Measurements from ENCODE around the gene CD80. TPM values are rescaled to one million over a fixed set of nuclear protein-coding genes. Genes with fewer than 3 reads are reported as not detected.
A peak's percentile ranks its signal among the peaks of the same experiment; 100 is the strongest.

CD80 gene
- total RNA-seq, 1 donor = not detected

DNA sequence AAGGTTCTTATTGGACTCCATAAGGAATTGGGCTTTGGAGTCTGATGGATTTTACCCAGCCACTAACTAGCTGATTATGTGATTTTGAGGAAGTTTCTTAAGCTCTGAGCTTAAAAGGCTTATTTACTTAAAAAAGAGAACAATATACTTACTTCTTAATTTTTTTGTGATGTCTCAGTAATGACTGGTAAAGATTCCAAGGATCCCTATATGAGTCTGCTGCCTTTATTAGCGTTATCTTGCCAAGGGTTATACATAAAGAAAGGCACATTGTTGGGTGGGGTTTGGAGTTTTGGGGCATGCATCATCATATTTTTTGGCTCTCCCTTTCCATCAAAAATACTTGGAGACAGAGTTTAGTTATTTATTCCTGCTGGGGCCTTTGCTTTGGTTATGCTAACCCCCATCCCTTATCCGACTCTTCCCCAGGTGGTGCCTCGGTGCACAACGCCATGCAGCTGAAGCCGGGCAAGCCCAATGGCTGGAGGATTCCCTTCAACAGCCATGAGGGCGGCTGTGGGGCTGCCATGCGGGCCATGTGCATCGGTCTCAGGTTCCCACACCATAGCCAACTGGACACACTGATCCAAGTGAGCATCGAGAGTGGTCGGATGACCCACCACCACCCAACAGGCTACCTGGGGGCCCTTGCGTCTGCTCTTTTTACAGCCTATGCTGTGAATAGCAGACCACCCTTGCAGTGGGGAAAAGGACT, 26.6 kb upstream of the CD80 start:
- peak; percentile 74 for DNase-seq (ENCODE audit: low read depth)
- TF ChIP-seq CTCF (IDR thresholded peaks at IDR 0.05; ENCODE audit: insufficient read depth, low read length) = no peak
- H3K4me3 ChIP-seq (ENCODE audit: low read depth, low read length) = no peak overlapping the region

- H3K4me3 ChIP-seq (ENCODE audit: low read depth, low read length) = no peak overlapping the region
- TF ChIP-seq CTCF (IDR thresholded peaks at IDR 0.05; ENCODE audit: insufficient read depth, low read length) = no peak
- DNase-seq (ENCODE audit: low read depth) = no peak
Observed at GRCh38 chr3:119585208-119585607, 25.8 kb upstream of the CD80 start.

- DNase-seq (ENCODE audit: low read depth) = no peak
- no peak overlapping the region for H3K4me3 ChIP-seq (ENCODE audit: low read depth, low read length)
- no peak for TF ChIP-seq CTCF (IDR thresholded peaks at IDR 0.05; ENCODE audit: insufficient read depth, low read length)
Observed at GRCh38 chr3:119582178-119582577, 22.8 kb upstream of the CD80 start.

DNA sequence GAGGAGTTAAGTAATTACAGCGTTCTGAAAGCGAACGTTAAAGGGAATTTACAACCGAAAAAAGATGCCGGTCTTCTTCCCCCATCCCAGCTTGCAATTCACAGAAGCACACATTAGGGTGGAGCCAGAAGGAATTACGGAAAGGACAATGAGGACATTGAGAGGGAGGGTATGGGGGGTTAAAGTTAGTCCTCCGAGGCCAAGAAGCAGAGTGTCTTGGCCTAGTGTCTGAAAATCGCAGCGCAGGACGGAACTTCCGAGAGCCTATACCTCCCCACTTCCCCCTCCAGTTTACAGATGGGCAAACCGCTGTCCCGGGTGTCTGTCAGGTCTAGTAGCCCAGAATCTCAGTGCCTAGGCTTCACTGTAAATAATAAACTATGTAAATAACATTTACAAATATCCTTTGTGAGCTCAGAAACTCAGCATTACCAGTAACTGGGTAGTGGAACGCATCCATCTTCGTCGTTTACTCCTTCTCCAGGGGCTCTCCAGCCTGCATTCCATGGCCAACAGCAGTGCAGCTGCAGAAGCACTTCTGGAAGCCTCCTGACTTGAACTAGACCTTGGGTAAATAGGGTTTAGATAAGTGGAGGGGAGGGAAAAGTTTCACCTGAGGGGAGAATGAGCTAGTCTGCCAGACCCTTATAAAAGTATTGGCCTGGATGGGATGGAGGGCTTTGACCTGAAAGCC, 20.8 kb upstream of the CD80 start:
- no peak for TF ChIP-seq CTCF (IDR thresholded peaks at IDR 0.05; ENCODE audit: insufficient read depth, low read length)
- DNase-seq (ENCODE audit: low read depth) = no peak
- peak overlapping the region; percentile 61 for H3K4me3 ChIP-seq (ENCODE audit: low read depth, low read length)

DNA sequence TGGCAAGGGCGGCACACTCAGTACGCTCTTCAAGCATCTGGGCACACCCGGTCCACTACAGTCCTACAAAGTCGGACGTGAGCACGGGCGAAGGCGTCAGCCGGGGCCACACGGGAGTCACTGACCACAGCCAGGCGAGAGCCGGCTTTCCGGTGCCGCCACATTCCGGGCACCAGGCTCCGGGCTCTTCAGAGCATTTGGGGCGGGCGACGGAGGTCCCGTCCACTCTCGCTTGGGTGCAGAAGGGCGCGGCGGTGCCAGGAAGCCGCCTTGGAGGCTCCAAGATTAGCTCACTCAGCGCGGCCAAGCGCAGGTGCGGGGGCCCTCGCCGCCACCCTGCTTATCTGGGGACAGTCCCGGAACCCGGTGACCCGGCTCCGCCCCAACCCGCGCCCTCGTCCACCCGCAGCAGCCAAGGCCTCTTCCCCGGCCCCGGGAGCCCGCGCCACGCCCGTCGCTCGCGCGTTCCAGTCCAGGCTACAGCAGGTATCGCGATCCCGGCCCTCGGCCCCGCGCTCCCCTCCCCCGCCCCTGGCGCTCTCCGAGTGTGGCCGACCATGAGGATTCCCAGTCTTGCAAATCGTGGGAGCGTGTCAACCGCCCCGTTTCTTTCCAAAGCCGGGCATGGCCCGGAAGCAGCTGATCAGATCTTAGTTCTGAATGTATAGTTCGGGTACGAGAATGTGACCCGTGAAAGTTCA, 20.1 kb upstream of the CD80 start, which contains the start of gene ADPRH:
TSS of gene ADPRH (plus strand) at position 127 of the 701 bp plus-strand sequence. CDS start 2,678 bp downstream, outside the sequence.
- peak; percentile 52 for DNase-seq (ENCODE audit: low read depth)
- peak within 1 kb of the TSS; percentile 61 for H3K4me3 ChIP-seq (ENCODE audit: low read depth, low read length)
- no peak for TF ChIP-seq CTCF (IDR thresholded peaks at IDR 0.05; ENCODE audit: insufficient read depth, low read length)

DNA sequence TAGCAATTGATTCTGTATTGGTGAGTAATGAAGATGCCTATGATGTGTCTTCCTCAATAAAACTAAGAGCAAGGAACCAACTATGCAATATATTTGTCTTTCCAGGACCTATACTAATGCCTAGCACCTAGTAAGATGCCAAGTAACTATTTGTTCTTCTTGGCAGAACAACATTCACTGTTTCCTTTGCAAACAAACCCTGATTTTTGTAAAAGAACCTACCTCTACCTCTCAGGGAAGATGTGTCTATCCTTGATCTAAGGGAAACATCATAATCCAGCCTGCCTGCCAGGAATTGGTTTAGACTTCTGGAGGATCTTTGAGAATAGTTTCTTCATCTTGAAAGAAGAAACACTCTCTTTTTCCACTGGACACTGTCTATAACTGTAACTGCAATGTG, 16.1 kb upstream of the CD80 start:
- no peak overlapping the region for H3K4me3 ChIP-seq (ENCODE audit: low read depth, low read length)
- DNase-seq (ENCODE audit: low read depth) = no peak
- no peak for TF ChIP-seq CTCF (IDR thresholded peaks at IDR 0.05; ENCODE audit: insufficient read depth, low read length)

All from fibroblast of the aortic adventitia (primary cell).